Activated CD4-positive, alpha-beta T cell treated with anti-CD3 and anti-CD28 coated beads, Interleukin-2, amount 50 U/mL, for 24 hours (primary cell): ENCODE measurements around the gene ENPP7.

Source experiments
- DNase-seq, 2 donors: peaks; one replicate each; pipeline ENCODE4 v3.0.0-alpha.2; 2020; ENCODE audit warnings: low read depth in 1 of 2, low spot score in 1 of 2

Gene ENPP7

DNA sequence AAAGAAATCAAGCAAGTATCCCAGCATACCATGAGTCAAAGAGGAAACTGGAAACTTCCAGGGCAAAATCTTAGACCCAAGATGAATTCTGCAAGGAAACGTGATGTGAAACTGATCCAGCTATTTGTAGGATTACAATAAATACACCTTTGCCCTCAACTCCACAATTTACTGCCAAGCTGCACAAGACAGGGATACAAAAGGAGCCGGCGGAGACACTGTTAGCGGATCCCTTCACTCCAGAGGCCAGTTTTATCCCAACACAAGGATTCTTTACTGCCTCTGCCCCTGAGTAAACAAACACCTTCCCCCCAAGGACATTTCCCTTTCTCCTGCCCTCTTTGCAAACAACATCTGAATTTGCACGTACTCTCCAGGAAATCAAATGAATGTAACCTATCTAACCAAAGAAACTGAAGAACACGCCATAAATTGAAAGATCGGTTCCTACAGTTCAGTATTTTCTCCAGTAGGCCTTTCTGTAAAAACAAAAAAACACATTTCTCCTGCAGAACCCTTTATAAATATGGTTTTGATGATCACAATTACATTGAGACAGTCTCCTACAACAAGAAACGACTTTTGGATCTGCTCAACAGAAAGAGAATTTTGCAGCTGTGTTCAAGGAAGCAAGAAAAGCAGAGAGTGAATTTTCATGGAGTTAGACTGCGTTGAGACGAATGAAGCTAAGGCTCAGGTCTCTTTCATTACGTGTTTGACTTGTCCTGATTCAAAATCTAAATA lies 45.8 kb downstream of the ENPP7 start:
- no peak for DNase-seq

DNA sequence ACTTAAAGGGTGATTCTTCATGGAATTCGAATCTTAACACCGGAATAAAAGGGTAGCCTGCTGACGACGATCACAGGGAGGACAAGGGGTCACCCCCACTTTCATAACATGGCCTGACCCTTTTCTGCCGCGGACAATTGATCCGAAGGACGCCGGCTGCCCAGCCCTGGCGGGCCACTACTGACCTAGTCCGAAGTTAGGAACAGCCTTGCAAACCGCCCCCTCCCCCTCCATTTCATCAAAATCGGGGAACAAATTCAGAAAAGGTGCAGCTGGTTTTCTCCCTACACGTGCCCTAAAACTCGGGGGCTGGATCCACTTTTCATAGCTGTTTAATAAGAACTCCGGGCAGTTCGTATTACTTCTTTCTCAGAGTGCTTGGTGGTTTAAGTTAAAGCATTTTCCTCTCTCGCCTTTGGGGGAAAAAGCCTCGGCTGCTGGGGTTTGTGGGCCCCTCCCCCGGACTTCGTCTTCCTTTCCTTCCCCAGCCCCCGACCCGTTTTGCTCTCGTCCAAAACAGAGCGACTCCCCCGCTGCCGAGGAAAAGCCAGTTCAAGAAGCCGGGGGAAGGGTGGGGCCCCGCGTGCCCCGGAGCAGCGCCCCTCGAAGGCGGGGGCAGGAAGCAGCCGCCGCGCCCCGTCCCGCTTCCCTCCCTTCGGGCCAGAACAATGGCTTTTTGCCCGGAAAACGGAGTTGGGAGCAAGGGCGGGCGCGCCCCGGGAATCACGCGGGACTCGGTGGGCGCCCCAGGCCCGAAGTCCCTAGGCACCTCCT lies 46.6 kb downstream of the ENPP7 start:
- DNase-seq: no peak

DNA sequence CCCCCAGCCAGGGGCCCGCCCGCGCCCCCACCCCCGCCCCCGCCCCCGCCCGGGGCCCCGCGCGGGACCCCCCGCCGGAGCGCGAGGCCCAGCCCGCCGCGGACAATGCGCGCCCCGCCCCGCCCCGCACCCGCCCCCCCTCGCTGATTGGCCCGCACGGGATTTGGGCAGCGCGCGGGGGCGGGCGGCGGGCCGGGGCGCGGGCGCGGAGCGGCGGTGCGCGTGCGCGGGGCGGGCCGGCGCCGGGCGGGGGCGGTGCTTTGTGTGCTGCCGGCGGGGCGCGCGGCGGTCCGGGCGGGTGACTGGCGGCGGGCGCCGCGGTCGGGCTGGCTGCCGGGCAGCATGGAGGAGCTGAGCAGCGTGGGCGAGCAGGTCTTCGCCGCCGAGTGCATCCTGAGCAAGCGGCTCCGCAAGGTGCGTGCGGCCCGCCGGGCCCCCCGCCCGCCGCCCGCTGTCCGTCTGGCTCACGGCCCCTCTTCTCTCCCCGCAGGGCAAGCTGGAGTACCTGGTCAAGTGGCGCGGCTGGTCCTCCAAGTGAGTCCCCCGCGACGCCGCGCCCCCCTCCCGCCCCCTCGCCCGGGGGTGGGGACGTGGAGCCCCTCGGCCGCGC lies 47.3 kb downstream of the ENPP7 start, which contains the start of gene CBX2:
CBX2 (plus strand) TSS at position 255 of the 610 bp plus-strand sequence; CDS start at position 343, 88 bp downstream.
- peak; percentile 62 for DNase-seq

DNA sequence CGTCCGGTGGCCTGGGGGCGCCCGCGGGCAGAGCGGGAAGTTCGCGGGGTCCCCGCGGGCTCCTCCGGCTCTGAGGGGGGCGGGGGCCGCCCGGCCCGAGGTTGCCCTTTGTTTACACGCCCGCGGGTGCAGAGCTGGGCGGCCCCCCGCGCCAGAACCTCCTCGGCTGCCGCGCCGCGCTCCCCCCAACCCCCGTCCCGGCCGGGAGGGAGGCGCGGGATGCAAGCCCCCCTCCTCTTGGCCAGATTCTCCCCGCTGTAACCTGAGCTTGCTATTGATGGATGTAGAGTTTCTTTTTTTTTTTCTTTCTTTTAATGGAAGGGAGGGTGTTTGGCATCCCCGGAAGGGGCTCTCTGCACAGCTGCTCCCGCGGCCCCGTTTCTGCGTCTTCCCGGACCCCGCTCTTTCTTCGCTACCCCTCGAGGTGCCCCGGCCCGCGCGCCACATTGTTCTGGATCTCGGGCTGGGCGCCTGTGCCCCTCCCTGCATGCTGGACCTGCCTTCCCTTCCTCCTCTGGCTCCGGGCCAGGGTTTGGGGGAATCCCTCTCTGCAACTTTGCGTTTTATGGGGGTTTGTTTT lies 47.9 kb downstream of the ENPP7 start:
- no peak for DNase-seq

DNA sequence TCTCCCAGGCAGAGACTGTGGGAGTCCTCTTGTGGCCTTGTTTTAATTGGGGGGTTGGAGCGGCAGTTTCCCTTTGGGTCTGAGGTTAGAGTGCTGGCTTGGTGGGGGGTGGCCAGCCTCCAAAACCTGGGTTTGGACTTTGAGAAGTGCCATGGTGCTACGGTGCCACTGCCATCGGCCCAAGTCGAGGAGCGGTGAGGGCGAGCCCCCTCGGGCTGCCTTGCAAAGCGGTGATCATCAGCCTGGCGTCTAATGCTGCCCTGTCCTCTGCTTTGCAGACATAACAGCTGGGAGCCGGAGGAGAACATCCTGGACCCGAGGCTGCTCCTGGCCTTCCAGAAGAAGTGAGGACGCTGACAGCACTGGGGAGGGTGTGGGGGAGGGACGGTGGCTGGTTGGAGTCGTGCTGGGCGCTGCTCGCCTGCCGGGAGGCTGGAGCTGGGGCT lies 48.4 kb downstream of the ENPP7 start:
- no peak for DNase-seq

DNA sequence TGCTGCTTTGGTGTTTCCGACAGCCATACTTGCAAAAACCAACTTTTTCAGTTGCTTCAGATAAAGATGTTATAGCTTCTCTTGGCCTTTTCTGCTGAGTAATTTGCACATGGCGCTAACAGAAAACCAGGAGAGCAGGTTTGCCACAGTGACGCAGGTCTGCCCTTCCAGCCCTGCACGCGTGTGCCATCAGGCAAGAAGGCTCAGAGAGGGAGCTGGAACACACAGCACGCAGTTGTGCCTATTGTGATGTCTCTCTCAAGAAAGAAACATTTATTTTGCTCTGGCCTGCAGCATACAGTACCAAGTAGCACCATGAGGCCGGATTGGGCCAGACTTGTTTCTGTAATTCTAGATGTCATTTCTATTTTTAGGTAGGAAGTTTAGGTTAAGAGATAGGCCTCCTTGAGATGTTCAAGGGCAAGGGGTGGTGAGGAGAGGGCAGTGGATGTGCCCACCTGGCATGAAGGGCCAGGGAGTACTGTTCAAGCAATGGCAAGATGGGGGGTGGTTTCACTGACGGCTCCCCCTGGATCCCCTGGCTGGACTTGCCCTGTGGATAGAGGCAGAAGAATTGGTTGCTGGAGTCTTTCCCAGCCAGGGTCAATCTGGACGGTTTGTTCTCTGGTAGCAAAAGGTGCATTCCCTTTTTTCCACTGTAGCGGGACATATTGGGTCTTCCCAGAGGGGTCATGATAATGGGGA lies 49.1 kb downstream of the ENPP7 start:
- no peak for DNase-seq

DNA sequence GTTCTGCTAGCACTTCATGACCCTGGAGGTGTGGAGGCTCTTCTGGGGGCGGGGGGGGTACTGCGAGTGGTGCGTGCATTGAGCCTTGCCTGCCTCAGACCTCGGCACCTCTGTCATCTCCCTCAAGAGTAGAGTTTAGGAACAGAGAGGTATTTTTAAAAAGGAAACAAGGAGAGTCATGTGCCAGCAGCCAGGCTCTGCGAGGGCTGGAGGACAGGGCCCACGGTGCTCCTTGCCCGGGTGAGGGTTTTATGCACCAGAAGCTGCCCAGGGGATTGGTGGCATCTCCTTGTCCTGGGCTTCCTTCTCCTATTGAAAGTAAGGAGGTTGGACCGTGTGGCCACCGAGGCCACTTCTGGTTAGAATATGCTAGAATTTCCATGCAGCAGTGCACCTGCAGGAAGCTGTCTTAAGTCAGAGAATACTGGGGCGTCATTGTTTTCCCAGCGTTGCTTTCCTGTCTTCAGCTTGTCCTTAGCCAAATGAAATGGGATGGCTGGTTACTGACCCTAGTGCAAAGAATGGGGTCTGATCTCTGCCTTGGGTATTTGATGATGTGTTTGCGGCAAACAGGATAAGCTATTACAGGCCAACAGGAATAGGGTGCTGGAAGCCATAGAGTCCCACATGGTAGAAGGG lies 50.4 kb downstream of the ENPP7 start:
- no peak for DNase-seq

DNA sequence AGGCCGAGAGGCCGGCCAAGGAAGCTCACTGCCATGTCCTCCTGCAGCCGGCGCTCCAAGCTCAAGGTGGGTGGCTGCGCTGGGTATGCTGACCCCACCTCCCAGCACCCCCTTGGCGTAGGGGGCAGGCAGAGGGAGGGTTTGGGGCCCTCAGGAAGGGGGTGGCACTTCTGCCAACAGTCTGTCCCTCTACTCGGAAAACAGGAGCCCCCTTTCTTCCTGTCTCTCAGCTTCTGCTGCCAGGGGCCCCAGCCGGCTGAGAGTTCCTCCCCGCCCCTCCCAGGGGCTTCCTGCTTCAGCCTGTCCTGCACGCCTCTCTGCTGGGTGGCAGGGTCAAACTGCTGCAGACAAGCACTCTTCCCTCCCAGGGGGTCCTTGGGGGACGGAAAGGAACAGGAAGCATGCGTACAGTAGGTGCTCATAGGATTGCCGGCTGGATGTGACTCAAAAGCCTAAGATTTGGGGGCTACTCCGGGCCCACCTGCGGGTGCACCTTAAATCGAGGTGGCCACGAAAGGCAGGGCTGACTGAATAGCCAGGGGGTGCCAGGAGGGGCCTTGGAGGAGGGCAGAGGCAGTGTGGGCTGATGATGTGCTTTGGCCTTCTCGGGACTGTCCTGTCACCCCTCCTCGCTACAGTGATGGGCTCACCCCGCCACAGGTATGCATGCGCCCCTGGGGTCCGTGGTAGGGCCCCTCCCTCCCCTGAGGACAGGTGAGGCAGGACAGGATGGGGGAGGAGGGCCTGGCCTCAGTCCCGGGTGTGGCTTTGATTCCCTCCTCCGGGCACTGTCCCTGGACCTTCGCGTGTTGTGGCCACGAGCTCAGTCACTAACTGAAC lies 51.2 kb downstream of the ENPP7 start:
- DNase-seq: no peak

DNA sequence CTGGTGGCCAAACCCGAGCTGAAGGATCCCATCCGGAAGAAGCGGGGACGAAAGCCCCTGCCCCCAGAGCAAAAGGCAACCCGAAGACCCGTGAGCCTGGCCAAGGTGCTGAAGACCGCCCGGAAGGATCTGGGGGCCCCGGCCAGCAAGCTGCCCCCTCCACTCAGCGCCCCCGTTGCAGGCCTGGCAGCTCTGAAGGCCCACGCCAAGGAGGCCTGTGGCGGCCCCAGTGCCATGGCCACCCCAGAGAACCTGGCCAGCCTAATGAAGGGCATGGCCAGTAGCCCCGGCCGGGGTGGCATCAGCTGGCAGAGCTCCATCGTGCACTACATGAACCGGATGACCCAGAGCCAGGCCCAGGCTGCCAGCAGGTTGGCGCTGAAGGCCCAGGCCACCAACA lies 53.1 kb downstream of the ENPP7 start:
- DNase-seq: no peak

DNA sequence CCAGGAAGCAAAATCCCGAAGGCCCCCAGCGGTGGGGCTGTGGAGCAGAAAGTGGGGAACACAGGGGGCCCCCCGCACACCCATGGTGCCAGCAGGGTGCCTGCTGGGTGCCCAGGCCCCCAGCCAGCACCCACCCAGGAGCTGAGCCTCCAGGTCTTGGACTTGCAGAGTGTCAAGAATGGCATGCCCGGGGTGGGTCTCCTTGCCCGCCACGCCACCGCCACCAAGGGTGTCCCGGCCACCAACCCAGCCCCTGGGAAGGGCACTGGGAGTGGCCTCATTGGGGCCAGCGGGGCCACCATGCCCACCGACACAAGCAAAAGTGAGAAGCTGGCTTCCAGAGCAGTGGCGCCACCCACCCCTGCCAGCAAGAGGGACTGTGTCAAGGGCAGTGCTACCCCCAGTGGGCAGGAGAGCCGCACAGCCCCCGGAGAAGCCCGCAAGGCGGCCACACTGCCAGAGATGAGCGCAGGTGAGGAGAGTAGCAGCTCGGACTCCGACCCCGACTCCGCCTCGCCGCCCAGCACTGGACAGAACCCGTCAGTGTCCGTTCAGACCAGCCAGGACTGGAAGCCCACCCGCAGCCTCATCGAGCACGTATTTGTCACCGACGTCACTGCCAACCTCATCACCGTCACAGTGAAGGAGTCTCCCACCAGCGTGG lies 53.7 kb downstream of the ENPP7 start:
- DNase-seq: no peak

DNA sequence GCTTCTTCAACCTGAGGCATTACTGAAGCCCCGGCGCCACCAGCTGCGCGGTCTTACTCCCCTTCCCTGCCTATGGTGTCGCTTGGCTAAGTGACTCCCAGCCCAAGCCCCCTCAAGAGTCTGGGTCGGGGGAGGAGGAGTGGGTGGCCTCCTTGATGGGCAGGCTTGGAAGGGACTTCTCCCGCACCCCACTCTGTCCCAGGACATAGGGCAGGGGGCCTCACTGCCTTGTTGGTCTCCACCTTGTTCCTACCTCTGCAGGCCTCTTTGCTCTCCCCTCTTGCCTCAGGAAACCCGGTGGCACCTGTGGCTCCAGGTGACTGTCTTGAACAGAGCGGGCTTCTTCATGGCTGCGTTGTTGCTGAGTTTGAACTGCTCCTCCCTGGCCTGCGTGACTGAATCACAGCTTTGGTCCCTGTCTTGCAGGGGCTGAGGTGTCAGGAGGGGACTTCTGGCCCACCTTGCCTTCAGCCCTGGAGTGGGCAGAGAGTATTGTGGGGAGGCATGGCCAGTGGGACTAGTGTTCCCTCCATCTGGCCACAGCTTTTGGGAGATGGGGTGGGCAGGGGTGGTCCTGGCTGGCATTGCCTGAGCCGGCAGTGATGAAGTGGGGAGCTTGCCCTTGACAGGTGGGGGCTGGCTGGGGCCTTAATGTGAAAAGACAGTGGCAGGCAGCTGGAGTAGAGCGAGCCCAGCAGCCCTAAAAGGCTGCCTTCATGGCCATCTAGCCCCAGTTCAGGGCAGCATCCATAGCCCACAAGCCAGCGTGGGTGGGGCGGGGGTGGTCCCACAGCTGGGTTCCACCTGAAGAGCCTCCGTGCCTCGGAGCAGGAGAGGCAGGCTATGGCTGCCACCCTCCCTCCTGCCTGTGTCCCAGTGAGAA lies 54.5 kb downstream of the ENPP7 start:
- no peak for DNase-seq

DNA sequence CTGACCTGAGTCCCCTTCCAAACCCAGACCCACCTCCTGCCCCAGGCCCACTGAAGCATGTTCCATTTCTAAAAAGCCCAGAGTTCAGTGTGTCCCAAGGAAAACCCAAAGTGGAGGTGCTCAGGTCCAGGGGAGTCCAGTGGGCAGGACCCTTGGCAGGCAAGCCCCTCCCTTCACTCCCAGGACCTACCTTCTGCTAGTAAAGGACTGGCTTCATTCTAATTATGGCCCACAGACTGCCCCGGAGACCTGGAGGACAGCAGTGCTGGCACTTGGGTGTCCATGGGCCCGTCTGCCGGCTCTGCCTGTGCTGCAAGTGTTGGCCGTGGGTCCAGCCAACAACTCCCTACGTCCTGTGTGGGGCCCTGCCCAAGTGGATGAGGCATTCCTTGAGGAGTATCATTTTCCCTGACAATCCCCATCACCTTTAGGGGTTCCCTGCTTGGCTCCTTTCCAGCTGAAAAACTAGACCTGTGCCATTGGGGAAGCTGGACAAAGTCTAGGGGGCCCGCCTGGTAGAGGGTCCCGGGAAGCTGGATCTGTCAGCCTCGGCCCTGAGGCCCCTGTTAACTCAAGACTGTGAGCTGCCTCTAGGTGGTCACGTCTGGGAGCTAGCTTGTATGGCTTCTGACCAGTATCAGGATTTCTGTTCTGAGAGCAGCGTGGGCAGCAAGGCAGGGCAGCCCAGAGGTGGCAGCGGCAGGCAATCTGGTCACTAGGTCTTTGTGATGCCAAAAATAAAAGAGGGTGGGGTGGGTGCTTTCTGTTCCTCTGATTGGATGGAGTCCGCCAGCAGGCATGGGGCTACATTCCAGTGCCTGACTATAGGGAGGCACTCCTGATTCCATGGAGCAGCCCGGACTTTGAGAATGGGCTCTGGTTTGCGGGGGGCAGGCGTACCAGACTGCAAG lies 55.4 kb downstream of the ENPP7 start:
- DNase-seq: no peak

DNA sequence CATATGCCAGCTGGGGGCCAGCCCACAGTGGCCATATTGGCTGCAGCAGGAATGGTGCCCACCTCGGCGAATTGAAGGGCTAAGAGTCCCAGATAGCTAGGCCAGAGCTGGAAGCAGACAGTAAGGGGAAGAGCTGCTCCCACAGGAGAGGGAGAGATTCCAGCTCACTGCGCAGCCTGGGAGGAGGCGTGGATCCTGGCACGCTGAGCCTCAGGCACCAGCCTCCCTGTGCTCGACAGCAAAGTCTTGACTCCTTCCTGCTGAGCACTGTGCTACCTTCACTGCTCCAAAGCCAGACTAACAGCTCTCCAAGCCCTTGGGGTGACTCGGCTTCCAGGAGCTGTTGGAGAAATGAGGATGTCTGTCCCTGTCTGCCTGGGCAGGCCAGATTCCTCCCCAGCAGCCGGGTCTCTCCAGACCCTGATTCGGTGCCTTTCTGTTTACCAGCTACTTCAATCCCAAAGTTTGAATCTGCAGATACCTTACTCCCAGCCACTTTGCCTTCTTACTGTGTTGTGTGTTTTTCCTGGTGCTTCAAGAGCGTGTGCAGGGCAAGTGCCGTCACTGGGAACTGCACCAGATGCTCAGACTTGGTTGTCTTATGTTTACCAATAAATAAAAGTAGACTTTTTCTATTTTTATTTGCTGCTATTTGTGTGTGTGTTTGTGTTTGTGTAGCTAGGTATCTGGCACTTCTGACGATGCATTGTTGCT lies 56.3 kb downstream of the ENPP7 start:
- DNase-seq: no peak

DNA sequence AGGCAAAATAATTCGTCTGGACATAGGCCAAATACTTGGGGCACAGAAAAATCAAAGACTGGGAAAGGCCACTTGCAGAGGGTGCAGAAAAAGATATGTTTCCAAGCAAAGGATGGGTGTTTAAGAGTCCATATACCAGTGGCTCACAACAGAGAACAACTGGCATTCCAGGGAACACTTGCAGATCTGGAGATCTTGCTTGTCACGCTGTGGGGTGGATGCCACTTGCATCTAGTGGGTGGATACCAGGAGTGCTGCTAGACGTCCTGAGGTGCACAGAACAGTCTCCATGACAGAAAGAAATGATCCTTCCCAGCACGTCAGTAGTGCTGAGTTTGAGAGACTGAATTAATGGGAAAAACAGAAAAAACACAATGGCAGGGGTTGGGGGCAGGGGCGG lies 57.7 kb downstream of the ENPP7 start:
- no peak for DNase-seq

DNA sequence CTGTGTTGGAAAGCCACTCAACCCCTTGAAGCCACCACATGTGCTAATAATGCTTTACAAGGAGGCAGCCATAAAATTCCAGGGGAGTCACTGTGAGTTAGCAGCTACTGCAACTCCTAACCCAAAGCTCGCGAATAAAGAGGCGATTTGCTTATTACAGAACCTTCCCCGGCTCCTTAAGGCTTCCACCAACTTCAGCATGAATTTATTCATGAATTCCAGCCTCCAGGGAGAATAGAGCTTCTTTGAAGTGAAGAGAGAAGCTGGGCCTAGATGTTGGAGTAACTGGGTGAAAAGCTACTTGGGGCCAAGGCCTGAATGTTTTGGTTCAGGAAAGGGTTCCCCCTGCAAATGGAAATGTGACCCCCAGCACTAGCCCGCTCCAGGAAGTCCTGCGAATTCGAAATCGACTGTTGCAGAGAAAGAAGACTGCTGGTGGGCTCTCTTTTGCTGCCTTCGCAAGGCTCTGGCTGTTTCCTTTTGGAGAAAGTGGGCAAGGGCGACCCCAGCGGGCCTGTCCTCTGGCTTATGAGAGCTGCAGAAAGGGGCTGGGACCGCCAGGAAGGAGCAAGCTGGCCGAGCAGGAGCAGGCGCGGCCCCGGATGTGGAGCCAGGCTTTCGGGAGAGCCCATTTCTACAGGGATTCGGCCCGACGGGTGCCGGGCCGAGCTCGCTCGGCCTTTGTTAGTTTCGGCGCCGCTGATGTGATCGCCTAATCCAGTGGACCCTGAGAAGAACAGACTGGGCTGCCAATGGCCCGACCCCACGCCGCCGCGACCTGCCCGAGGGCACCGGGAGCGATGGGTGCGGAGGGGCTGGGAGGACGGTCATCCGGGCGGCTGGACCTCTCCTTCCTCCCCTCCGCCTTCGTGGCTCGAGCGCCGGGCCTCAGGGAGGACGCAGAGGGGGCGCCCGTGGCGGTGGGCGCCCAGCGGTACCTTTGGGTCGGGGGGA lies 58.5 kb downstream of the ENPP7 start:
- DNase-seq: no peak
